Measurements from ENCODE around the gene CDH18. TPM values are rescaled to one million over a fixed set of nuclear protein-coding genes. Genes with fewer than 3 reads are reported as not detected.

Gene CDH18
- total and polyA plus RNA-seq, 8 donors: 0.58 to 1.9 (median 1.1) TPM; not detected in 2

DNA sequence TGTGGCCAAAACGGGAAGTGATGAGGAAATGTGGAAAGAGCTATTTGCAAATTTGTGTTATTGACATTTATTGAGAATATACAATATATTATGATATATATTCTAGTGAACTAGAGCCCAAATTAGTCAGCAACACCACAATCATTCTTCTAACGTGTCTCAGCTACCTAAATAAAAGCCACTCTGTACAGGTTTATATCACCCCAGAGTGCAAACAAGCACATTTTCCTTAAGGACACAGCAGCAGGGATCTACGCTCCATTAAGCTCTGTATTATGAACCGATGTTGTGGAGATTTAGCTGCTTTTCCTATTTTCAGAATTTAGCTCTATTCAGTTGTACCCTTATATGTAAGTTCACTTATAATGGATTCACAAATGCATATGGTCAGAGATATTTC is 77.9 kb downstream of the CDH18 start:
- TF ChIP-seq, protein P1, sequence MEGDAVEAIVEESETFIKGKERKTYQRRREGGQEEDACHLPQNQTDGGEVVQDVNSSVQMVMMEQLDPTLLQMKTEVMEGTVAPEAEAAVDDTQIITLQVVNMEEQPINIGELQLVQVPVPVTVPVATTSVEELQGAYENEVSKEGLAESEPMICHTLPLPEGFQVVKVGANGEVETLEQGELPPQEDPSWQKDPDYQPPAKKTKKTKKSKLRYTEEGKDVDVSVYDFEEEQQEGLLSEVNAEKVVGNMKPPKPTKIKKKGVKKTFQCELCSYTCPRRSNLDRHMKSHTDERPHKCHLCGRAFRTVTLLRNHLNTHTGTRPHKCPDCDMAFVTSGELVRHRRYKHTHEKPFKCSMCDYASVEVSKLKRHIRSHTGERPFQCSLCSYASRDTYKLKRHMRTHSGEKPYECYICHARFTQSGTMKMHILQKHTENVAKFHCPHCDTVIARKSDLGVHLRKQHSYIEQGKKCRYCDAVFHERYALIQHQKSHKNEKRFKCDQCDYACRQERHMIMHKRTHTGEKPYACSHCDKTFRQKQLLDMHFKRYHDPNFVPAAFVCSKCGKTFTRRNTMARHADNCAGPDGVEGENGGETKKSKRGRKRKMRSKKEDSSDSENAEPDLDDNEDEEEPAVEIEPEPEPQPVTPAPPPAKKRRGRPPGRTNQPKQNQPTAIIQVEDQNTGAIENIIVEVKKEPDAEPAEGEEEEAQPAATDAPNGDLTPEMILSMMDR (IDR thresholded peaks at IDR 0.05): no peak
- no peak overlapping the region for H3K27ac ChIP-seq
- H3K4me1 ChIP-seq: no peaks in the 10 kb centered on the region
- ATAC-seq: no peak
- no peak overlapping the region for H3K4me3 ChIP-seq
- H3K36me3 ChIP-seq: no peaks in the 10 kb centered on the region
- intact Hi-C loops (cut with DNase I): no loop called here
- no peaks in the 10 kb centered on the region for H3K27me3 ChIP-seq
- H3K9me3 ChIP-seq: no peaks in the 10 kb centered on the region
- DNase-seq: no peak

DNA sequence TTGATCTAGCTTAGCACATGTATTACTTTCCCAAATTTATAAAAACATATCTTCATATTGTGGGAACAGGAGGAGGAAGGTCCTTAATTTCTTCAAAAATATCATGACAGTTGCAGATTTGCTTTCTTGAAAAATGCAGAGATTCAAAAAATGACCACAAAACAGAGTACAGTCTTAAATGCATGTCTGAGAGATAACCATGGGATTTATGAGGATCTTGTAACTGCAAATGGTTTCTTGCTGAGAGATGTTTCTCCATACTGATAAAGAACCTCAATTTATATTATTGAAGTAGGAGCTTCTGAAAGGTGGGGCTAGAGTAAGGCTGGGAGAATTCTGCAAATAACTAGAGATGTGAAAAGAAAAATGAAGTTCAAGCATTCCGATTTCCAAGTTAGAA is 83.2 kb downstream of the CDH18 start:
- Histone ChIP-seq H3K4me3 (no peak overlapping the region), H3K27me3 (no peaks in the 10 kb centered on the region), H3K36me3 (no peaks in the 10 kb centered on the region), H3K4me1 (no peaks in the 10 kb centered on the region), H3K9me3 (no peaks in the 10 kb centered on the region), H3K27ac (no peak overlapping the region)
- TF ChIP-seq, protein P1 (IDR thresholded peaks at IDR 0.05): no peak
- no peak for DNase-seq
- intact Hi-C loops (cut with DNase I): no loop called here
- ATAC-seq: no peak

DNA sequence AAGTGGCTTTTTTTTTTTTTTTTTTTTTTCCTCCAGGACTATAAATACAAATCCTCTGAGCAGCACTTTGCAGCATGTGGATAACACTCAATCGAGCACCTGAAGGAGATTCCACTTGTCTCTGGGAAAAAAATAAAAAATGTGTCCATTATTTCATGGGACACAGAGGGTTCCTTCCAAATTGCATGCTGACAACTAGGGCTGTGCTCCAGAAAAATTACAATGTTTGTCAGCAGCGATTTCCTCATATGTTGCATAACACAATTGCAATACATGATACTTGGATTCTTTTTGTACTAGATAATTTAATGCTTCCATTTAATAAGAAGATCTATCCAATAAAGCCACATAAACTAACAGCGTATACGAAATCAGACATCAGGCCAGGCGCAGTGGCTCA is 84.4 kb downstream of the CDH18 start:
- TF ChIP-seq, protein P1 (IDR thresholded peaks at IDR 0.05): no peak
- no peaks in the 10 kb centered on the region for H3K36me3 ChIP-seq
- no peaks in the 10 kb centered on the region for H3K27me3 ChIP-seq
- H3K4me3 ChIP-seq: no peak overlapping the region
- ATAC-seq (no peak), DNase-seq (peak in 2 of 4 donors; percentile 17 to 37)
- intact Hi-C loops (cut with DNase I): no loop called here
- no peaks in the 10 kb centered on the region for H3K9me3 ChIP-seq
- H3K27ac ChIP-seq: no peak overlapping the region
- no peaks in the 10 kb centered on the region for H3K4me1 ChIP-seq

DNA sequence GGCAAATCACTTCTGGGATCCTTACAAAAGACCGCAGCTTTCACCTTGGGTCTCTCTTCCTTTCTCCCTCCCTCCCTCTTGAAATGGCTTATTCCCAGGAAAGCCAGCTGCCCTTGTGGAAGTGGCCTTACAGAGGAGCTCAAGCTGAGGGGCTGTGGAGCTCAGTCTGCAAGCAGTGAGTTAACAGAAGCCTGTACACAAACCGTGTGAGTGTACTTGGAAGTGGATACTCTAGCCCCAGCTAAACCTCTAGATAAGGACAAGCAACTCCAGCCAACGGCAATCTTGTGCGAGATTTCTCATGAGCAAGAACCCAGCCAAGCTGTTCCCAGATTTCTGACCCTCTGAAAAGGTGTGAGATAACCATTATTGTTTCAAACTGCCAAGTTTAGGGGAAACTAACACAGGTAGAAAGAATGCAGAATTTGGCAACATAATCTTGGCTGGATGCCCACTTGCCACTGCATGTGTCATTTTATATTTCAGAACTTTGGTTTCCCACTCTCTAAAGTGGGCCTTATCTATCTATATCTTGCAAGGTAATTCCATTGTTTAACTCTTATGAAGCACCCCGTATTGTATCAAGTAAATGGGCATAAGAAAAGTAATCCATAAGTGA is 85.6 kb downstream of the CDH18 start:
- intact Hi-C loops (cut with DNase I): no loop called here
- ATAC-seq: peak; percentile 58
- Histone ChIP-seq H3K4me1 (no peaks in the 10 kb centered on the region), H3K4me3 (no peak overlapping the region), H3K27me3 (no peaks in the 10 kb centered on the region), H3K9me3 (no peaks in the 10 kb centered on the region), H3K36me3 (no peaks in the 10 kb centered on the region), H3K27ac (no peak overlapping the region)
- TF ChIP-seq, protein P1 (IDR thresholded peaks at IDR 0.05): no peak
- DNase-seq: peak in 1 of 4 donors; percentile 3

DNA sequence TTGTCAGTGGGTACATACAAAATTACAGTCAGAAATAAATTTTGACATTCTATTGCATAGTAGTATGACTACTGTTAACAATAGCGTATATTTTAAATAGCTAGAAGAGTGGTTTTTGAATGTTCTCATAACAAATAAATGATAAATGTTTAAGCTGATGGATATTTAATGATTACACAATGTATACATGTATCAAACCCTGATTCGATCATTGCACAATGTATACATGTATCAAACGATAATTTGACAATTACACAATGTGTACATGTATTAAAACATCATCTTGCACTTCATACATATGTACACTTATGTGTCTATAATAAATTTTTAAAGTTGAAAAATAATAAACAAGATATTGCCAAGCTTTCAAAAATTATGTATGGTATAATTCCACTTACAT is 87.7 kb downstream of the CDH18 start:
- H3K4me3 ChIP-seq: no peak overlapping the region
- H3K27me3 ChIP-seq: no peaks in the 10 kb centered on the region
- ATAC-seq: no peak
- intact Hi-C loops (cut with DNase I): no loop called here
- no peaks in the 10 kb centered on the region for H3K36me3 ChIP-seq
- TF ChIP-seq, protein P1 (IDR thresholded peaks at IDR 0.05): no peak
- no peak overlapping the region for H3K27ac ChIP-seq
- DNase-seq: no peak
- H3K4me1 ChIP-seq: no peaks in the 10 kb centered on the region
- H3K9me3 ChIP-seq: no peaks in the 10 kb centered on the region

Measured in left lung (tissue), 10 donors.